HG03571 (cell line): Measurements from ENCODE around the gene C6orf136.
"Not testable (repeated sequence)": the region's sequence is repeated elsewhere in the genome, so short reads cannot be mapped to it uniquely, and the experiment has no call there.

Experiments used
- ATAC-seq: cut with Tn5 transposase; IDR thresholded peaks from one replicate; pipeline ENCODE4 v1.9.1; 2021; ENCODE audit not compliant: unreplicated experiment

C6orf136 gene

GRCh38 chr6:30655743-30656094, 8.8 kb downstream of the C6orf136 start:
- ATAC-seq = no peak

- no peak for ATAC-seq
These were observed 9.6 kb downstream of the C6orf136 start for GRCh38 chr6:30656513-30656912.

DNA sequence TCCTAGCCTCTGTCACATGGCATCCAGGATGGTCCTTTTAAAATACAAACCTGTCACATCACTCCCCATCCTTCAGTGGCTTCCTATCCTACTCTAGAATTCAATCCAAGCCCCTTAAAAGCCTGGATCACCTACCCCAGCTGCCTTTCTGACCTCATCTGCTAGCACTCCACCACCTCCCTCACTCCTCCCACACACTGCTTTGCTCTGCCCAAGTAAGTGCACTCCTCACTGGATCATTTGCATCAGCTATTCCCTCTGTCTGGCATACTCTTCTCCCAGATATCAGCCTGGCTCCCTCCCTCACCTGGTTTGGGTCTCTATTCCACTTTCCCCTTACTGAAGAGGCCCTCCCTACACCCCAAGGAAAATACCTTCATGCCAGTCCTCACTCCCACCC, 10.5 kb downstream of the C6orf136 start:
- no peak for ATAC-seq

GRCh38 chr6:30657922-30658321, 11.0 kb downstream of the C6orf136 start:
- ATAC-seq = not testable (repeated sequence)

DNA sequence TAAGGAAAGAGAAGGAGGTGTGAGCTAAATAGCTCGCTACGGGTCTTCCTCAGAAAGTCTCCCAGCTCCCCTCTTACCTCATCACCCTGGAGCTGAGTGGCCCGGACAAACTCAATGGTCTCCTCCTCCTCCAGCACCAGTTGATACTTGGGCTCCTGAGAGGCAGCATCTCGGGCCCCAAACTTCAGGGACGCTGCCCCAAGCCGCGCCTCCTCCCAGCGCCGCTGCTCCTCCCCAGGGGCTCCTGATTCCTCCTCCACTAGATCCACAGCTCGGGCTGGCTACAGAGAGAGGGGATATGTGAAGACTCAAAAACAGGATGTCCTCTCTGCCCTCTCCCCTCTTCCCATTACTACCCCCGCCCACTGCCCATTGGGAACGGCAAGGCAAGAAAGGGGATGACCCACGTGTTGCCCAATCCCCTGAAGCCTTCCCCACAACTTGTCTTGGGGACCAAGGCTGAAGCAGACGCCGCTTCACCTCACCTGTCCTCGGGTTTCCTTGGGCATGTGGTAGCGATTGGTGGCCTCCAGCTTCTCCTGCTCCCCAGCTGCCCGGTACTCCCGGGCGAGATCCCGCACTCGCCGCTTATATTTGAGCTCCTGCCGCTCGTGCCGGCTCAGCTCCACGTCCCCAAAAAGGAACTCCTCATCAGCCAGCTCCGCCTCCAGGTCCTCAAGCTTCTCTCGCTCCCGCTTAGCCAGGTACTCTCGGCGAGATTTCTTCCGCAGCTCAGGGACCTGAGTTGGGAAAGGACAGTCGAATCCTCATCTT, 18.2 kb downstream of the C6orf136 start:
- no peak for ATAC-seq

- not testable (repeated sequence) for ATAC-seq
These were observed 19.4 kb downstream of the C6orf136 start for GRCh38 chr6:30666300-30666699.

DNA sequence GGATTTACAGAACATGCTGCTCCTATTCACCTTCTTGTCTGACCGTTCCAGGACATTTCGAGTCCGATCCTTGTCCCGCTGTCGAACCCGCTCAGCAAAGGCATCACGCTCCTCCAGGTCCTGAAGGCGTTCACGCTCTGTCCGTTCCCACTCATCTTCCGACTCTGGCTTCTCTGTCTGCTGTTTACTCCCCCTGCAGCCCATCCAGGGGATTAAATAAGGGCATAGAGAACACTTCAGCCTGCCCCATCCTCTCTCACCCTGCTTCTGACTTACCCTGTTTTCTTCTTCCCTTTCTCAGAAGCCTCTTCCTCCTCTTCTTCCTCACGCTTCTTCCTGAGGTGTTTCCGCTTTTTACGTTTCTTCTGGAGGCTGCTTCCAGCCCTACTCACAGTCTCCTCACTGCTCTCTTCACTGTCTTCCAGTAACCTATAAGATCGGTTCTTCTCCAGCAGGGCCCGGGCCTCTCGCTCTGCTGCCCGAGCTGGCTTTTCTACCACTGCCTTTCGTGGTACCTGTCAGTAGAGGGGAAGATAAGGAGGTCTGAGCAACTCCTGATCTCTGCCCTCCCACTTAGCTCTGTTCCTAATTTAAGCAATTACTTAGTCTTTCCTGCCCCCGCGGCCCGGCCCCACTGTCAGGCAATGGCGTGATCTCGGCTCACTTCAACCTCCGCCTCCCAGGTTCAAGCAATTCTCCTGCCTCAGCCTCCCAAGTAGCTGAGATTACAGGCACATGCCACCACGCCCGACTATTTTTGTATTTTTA, 24.0 kb downstream of the C6orf136 start:
- no peak for ATAC-seq

- ATAC-seq = peak; percentile 51
These were observed 25.7 kb downstream of the C6orf136 start, which contains the start of gene DHX16 for GRCh38 chr6:30672445-30673253. Gene DHX16 (minus strand): TSS chr6:30673006. CDS start chr6:30672841, 165 bp downstream.

- ATAC-seq = no peak
These were observed 29.8 kb downstream of the C6orf136 start for GRCh38 chr6:30676660-30677285.

DNA sequence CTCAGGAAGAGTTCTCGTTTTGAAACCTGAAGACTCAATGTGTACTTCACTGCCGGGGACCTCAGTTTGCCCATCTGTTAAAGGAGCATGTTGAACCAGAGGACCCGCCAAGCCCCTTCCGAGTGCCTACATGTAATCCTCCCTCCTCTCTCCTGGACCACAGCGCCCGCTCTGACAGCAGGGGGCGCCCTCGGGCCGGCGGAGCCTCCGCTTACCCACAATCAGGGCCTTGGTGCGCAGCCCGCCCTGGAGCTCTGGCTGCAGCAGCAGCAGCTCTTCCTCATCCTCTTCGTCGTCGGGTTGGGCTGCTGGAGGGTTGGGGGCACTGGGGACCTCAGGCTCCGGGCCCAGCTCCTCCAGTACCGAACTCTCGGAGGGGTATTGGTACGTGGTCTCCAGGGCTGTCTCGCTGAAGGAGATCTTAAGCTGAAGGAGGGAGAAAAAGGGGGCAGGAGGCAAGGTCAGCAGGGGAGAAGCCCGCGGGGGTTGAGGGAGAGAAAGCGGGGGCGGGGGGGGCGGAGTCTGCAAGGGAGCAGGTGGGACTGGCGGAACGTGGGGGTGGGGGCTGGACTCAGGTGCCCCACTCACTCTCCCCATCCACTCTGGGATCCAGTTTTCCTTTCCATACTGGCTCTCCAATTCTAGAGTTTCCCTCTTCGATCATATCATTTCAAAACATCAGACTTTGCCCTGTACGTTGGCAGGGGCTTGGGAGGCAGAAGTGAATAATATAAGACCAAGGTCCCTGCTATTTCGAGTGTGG, 32.2 kb downstream of the C6orf136 start:
- no peak for ATAC-seq

- no peak for ATAC-seq
These were observed 33.0 kb downstream of the C6orf136 start for GRCh38 chr6:30679765-30680535.

DNA sequence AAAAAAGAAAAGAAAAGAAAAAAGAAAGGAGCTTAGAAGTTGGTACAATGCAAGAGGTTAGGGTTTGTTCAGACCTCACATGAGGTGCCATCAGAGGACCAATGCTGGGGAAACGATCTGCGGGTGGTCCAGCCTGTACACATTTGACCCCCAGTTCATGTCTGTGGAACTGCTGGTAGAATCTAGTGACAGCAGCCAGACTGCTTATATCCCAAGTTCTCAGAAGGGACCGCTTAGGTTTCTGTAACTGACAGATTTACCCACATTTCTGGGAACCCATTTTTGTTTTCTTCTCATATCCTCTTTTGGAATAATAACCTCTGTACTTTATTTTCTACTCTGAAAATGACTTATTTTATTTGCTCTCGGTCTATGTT, 34.8 kb downstream of the C6orf136 start:
- ATAC-seq = no peak

DNA sequence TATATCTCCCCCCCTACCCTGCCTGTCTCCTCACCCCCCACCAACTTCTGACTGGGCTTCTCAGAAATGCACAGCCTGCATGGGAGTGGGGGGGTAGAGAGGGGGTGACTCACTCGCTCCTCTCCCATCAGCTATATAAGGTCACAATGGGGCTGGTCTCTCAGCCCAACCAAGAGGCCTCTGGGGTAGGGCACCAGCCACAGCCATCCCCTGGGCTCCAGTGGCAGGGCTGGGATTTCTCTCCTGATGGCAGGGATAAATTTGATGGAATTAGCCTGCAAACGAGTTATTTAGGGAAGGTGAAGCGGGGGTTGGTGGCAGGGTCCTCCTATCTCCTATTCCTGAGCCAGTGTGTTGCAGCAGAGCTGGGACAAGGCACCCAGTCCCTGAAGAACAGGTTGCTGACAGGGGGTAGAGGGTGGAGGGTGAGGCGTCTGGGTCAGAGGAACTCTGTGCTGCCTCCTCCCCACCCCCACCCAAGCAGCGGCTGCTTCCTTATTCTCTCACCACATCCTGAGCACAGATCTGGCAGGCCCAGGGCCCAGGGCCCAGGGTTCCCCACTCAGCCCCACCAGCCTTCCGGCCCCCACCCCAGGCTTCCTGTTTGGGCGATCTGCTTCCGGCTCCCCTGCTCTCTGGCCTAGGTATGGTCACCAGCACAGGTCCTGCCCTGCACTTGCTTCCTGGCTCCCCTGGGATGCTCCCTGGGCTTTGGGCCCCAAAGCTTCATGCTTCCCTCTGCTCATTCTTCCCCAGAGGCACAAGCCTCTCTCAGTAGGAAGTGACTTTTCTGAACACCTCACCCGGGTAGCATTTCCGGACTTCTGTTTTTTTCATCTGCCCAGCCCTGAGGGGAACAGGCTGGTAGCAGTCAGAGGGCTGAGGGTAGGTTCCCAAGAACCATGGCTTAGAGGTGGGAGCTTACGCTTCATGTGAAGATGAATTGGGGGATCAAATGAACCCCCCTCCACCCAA, 35.5 kb downstream of the C6orf136 start:
- peak; percentile 34 for ATAC-seq

GRCh38 chr6:30683183-30683979, 36.4 kb downstream of the C6orf136 start:
- ATAC-seq = no peak

DNA sequence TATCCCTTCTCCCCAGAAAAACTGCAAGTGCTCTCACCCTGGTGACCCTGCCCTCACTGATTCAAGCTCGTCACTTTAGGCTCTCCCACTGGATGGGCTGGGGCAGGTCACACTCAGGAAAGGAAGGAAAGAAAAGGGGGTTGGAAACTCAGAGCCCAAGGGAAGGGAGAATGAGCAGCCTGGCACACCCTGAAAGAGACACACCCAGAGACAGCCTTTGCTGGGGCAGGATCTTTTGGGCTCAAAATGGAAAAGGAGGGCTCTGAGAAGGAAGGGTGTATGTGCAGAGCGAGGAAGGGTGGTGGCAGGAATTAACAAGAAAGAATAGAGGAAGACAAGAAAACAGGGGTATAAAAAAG, 37.0 kb downstream of the C6orf136 start:
- no peak for ATAC-seq

DNA sequence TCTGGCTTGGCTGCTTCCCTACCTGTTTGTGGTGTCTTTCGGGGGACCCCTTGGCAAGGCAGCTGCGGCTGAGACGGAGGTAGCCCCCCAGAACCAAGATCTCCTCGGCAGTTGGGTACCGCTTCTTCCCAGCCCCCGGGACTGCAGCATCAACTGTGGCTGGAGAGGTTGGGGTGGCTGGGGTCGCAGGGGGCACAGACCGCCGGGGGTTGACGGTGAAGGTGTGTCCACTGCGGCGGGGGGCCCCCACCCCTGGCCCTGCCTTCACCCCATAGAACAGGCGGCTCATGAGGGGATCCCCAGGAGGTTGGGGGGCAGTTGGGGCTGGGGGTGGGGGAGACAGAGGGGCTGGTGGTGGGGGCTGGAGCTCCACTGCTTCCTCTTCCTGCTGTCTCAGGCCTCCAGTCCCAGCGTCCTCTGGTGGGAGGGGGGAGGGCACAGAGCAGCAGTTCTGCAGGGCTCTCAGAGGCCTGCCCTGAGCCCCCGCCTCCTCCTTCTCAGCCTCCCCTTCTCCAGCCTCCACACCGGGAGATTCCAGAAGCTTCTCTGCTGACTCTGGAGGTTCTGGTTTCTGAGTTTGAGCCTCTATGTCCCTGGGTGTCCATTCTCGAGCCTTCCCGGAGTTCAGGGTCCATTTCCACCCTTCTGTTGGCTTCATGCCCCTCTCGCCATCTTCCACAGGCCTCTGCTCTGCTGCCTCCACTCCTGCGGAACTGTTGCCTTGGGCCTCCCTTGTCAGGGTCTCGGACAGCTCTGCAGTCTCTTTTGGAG, 37.6 kb downstream of the C6orf136 start:
- ATAC-seq = no peak
